Activated gamma-delta T cell treated with anti-CD3 and anti-CD28 coated beads, Interleukin-2, amount 50 U/mL, for 16 hours (primary cell): ENCODE data around the gene KIFC3.
A peak's percentile ranks its signal among the peaks of the same experiment; 100 is the strongest.
"Not testable (repeated sequence)": the region's sequence is repeated elsewhere in the genome, so short reads cannot be mapped to it uniquely, and the experiment has no call there.

Experiments used
- DNase-seq: peaks from one replicate; pipeline ENCODE4 v3.0.0-alpha.2; 2020; ENCODE audit warnings: low read depth

Gene KIFC3, protein sequence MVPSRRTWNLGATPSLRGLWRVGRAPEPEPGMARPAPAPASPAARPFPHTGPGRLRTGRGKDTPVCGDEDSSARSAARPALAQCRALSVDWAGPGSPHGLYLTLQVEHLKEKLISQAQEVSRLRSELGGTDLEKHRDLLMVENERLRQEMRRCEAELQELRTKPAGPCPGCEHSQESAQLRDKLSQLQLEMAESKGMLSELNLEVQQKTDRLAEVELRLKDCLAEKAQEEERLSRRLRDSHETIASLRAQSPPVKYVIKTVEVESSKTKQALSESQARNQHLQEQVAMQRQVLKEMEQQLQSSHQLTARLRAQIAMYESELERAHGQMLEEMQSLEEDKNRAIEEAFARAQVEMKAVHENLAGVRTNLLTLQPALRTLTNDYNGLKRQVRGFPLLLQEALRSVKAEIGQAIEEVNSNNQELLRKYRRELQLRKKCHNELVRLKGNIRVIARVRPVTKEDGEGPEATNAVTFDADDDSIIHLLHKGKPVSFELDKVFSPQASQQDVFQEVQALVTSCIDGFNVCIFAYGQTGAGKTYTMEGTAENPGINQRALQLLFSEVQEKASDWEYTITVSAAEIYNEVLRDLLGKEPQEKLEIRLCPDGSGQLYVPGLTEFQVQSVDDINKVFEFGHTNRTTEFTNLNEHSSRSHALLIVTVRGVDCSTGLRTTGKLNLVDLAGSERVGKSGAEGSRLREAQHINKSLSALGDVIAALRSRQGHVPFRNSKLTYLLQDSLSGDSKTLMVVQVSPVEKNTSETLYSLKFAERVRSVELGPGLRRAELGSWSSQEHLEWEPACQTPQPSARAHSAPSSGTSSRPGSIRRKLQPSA

GRCh38 chr16:57802341-57803133 is at the start of gene KIFC3:
Gene KIFC3 (minus strand): TSS chr16:57802491. CDS start chr16:57798243, 4,248 bp downstream.
- peak; percentile 66 for DNase-seq

- DNase-seq = no peak
These were observed 45.9 kb upstream of the KIFC3 start for GRCh38 chr16:57848181-57848580.

DNA sequence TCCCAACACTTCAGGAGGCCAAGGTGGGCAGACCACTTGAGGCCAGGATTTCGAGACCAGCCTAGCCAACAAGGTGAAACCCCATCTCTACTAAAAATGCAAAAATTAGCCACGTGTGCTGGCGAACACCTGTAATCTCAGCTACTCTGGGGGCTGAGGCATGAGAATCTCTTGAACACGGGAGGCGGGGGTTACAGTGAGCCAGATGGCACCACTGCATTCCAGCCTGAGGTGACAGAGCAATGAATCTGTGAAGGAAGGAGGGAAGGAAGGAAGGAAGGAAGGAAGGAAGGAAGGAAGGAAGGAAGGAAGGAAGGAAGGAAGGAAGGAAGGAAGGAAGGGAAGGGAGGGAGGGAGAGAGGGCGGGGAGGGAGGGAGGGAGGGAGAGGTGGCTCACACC is 44.6 kb upstream of the KIFC3 start:
- not testable (repeated sequence) for DNase-seq

DNA sequence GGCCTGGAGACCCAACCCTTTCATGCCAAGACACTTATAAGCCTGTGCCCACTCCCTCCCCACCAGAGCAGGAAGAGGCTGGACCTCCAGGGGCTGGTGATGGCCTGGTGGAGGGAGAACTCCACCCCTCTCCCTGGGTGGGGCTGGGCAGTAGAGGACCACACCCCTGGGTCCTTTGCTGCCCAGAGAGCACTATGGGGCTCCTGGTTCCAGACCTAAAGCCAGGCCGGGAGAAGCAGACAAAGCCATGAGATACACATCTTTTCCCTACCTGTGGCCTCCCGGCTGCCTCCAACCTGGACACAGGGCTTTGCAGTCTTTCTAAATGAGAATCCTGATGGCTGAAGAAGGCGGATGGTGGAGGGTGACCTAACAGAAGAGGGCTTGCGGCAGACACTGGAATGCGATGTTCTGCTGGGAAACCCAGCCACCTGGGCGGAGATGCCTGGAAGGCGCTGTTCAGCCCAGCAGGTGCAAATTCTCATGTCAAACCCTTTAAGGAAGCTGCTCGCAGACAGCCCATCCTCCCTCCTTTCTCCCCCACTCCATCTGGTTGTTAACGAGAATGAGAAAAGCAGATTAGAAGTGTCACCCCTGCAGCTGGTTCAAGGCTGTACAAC is 43.9 kb upstream of the KIFC3 start:
- DNase-seq = no peak

DNA sequence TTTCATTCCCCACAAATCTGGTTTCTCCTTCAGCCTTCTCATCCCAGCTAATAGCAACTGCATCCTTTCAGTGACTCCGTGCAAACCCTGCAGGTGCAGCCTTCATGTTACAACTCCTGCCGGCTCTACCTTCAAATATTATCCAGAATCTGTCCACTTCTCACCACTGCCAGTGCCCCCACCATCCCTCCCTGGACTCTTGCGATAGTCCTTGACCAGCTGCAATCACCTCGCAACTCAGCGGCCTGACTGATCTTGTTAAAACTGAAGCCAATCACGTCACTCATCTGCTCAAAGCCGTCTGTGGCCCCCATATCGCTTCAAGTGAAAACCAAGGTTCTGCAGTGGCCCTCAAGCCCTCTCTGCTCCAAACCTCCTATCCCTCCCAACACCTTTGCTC is 42.8 kb upstream of the KIFC3 start:
- DNase-seq = no peak

DNA sequence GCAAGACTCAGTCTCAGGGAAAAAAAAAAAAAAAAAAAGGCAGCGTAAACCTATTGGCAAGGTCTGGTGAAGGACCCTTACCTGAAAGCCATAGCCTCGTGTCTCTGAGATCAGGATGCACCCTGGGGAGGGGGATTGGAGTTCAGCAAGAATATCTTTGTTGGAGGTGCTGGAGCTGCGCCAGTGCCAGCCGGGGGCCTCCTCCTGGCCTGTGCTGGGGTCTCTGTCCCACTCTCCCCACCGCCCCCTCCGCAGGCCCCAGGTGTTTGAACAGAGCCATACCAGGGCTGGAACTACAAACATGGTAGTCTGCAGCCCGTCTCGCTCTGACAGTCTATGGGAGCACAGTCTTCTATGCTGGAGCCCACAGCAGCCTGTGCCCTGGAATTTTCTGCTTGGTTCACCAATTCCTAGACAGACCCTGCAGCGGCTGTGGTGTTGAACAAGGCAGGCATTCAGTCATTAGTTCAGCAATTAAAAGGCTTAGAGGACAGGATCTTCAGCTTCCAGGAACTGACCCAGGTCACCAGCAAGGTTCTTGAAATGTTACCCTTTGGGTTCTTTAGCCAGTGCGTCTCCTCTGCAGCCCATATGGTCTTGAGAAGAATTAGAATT is 42.2 kb upstream of the KIFC3 start:
- DNase-seq = no peak

GRCh38 chr16:57843400-57843799 is 41.1 kb upstream of the KIFC3 start:
- no peak for DNase-seq

- no peak for DNase-seq
These were observed 40.3 kb upstream of the KIFC3 start for GRCh38 chr16:57842601-57843000.

GRCh38 chr16:57840833-57841232 is 38.5 kb upstream of the KIFC3 start:
- DNase-seq = no peak

DNA sequence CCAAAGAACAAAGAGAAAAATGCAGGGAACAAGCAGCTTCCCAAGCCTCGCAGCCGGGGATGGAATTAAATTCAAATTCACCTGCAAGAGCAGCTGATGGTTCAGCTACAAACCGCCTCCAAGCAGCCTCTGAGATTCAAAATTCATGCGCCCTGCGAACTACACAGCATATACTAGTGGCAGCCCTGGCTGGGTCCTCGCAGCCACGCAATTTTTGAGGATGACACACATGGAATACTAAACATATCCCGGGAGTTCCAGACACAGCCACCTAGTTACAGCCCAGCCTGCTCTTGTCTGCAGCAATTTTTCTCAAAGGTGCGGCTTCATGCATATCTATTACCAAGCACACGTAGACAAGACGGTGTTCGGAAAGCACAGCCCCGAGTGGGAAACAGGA is 35.9 kb upstream of the KIFC3 start:
- no peak for DNase-seq

- DNase-seq = no peak
These were observed 35.2 kb upstream of the KIFC3 start for GRCh38 chr16:57837305-57838125.

DNA sequence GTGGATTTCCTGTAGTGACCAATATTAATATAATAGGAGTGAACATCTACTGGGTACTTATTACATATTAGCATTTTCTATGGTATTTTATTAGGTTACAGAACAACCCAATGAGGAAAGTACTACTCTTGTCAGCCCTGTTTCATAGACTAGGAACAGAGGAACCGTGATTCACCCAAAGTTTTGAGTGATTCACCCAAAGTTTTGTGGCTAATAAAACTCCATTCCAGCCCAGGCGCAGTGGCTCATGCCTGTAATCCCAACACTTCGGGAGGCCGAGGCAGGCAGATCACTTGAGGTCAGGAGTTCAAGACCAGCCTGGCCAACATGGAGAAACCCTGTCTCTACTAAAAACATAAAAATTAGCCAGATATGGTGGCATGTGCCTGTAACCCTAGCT is 33.1 kb upstream of the KIFC3 start:
- not testable (repeated sequence) for DNase-seq

GRCh38 chr16:57834936-57835335 is 32.6 kb upstream of the KIFC3 start:
- DNase-seq = no peak

GRCh38 chr16:57830890-57831484 is 28.7 kb upstream of the KIFC3 start:
- DNase-seq = no peak

- DNase-seq = no peak
These were observed 27.7 kb upstream of the KIFC3 start for GRCh38 chr16:57829969-57830360.

GRCh38 chr16:57828272-57829161 is 26.2 kb upstream of the KIFC3 start:
- no peak for DNase-seq

DNA sequence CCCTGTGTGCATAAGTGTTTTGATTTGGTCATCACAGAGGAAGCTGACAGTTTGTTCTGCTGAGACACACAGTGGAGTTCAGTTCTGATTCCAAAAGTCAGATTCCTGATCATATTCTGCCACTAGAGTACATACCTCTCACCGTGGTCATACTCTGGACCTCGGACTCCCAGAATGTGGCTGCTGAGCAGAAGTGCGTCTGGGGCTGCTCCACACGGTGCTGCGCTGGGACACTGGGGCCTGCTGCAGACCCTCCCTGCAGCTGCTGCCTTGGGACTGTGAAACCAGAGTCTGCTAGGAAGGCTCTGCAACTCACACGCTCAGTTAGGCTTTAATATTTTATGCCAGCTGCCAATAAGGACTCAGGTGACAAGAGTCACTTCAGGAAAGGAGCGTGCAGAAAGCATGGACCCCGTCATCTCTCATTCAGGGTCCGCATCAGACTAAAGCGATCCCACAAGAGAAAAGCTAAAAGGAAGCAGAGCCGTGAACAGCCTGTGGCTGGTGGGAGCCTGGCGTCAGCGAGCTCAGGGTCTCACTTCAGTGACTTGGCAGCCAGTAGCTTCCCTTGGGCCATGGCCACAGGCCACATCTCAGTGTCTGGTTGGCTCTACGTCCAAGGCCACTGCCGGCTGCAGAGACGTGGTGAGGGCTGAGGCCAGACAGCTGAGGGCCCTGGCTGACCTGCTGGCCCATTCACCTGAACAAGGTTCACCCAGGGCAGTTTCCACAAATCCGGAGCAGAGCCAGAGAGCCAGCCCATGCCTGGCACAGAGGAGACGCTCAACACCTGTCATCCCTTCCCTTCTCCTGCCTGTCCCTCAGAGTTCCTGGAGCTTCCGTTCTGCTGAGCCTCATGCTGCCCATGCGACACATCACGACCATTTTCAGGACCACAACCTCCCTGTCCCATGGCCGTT is 24.7 kb upstream of the KIFC3 start:
- no peak for DNase-seq

GRCh38 chr16:57826052-57826451 is 23.8 kb upstream of the KIFC3 start:
- no peak for DNase-seq
